AML-193 (cell line): Measurements from ENCODE around the gene CHMP6.
A peak's percentile ranks its signal among the peaks of the same experiment; 100 is the strongest.
"Not testable (repeated sequence)": the region's sequence is repeated elsewhere in the genome, so short reads cannot be mapped to it uniquely, and the experiment has no call there.

ENCODE experiments used
- DNase-seq, 2 experiments: peaks; one replicate each; lab custom pipeline; 2025; lab: John Stamatoyannopoulos, UW

CHMP6 gene

DNA sequence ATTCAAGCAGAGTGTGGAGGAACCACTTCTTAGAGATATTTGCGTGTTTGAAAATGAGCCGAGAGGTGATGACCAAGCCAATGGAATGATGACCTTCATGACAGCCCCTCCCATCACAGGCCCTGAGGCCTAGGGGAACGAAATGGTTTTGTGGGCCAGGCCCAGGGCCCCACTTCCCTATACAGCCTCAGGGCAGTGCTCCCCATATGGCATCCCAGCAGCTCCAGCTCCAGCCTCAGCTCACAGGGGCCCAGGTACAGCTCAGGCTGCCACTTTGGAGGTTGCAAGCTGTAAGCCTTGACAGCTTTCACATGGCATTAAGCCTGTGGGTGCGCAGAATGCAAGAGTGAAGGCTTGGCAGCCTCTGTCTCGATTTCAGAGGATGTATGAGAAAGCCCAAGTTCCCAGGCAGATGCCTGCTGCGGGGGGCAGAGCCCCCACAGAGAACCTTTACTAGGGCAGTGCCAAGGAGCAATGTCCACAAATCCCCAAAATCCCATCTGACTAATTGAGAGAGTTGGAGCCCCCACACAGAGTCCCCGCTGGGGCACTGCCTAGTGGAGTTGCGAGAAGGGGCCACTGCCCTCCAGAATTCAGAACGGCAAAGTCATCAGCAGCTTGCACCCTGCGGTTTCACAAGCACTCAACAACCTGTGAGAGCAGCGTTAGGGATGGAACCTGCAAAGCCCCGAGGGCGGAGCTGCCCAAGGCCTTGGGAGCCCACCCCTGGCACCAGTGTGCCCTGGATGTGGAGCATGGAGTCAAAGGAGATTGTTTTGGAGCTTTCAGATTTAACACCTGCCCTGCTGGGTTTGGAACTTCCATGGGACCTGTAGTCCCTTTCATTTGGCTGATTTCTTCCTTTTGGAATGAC lies 21.2 kb downstream of the CHMP6 start:
- no peak for DNase-seq

DNA sequence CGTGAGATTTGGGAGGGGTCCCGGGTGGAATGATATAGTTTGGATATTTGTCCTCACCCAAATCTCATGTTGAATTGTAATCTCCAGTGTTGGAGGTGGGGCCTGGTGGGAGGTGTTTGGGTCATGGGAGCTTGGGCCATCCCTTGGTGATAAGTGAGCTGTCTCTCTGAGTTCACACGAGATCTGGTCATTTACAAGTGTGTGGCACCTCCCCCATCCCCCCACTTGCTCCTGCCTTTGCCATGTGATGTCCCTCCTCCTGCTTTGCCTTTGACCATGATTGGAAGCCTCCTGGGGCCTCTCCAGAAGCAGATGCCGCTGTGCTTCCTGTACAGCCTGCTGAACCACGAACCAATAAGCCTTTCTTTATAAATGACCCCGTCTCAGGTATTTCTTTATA lies 22.0 kb downstream of the CHMP6 start:
- DNase-seq = no peak

DNA sequence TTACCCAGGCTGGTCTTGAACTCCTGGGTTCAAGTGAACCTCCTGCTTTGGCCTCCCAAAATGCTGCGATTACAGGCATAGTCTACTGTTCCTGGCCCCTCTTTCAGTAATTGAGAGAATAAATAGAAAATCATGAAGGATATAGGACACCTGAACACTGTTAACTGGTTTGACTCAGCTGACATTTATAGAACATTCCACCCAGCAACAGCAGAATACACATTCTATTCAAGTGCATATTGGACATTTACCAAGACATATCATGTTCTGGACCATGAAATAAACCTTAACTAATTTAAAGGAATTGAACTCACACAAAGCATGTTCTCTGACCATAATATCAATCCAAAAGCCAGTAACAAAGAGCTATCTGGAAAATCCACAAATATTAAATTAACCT lies 23.5 kb downstream of the CHMP6 start:
- no peak for DNase-seq

DNA sequence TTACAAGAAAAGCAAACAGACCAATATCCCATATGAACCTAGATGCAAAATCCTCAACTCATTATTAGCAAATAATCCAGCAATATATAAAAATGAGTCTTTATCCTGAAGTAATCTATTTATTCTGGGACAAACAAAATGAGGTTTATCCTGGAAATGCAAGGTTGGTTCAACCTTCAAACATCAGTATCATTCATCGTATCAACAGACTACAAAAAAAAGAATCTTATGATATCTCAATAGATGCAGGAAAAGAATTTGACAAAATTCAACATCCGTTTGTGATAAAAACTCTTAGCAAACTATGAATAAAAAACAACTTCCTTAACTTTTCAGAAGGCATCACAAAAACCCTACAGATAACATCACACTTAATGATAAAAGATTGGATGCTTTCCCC lies 24.9 kb downstream of the CHMP6 start:
- no peak for DNase-seq

DNA sequence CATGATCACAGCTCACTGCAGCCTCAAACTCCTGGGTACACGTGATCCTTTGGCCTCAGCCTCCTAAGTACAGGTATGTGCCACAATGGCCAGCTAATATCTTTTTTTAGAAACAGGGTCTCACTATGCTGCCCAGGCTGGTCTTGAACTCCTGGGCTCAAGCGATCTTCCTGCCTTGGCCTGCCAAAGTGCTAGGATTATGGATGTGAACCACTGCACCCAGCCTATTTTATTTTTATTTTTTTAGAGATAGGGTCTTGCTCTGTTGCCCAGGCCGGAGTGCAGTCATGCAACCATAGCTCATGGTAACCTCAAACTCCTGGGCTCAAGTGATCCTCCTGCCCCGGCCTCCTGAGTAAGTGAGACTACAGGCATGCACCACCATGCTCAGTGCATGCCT lies 25.7 kb downstream of the CHMP6 start:
- DNase-seq = not testable (repeated sequence)

DNA sequence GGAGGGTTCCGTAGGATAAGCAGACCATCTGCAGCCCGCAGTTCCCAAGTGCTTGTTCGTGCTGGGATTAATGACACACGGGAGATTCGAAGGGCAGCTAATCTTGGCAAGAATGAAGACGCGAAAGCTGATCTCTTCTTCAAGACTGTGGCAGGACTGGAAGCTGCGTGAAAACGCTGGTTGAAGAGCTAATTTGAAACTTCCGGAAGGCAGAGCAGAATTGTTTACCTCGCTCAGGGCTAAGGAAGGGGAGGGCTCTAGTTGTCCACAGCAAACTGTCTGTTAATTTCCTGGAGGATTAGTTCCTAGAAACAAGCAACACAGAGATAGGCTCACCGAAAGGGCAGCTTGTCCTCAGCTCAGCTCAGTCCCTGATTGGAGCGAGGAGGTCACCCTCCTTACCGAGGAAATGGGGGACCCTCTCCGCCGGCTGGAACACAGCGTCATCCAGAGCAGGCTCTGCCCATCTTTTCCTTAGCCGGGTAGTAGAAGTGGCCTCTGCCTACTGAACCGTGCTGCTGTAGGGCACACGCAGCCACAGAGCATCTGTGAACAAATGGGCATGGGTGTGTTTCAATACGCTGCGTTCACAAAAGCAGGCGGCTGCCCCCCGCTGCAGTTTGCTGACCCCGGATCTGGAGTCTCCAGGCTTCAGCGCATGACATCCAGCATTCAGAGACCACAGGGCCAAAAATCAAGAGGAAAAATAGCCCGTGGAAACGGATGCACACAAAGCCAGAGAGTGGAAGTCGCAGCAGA lies 26.6 kb downstream of the CHMP6 start:
- peak; percentile 87 to 90 for DNase-seq

DNA sequence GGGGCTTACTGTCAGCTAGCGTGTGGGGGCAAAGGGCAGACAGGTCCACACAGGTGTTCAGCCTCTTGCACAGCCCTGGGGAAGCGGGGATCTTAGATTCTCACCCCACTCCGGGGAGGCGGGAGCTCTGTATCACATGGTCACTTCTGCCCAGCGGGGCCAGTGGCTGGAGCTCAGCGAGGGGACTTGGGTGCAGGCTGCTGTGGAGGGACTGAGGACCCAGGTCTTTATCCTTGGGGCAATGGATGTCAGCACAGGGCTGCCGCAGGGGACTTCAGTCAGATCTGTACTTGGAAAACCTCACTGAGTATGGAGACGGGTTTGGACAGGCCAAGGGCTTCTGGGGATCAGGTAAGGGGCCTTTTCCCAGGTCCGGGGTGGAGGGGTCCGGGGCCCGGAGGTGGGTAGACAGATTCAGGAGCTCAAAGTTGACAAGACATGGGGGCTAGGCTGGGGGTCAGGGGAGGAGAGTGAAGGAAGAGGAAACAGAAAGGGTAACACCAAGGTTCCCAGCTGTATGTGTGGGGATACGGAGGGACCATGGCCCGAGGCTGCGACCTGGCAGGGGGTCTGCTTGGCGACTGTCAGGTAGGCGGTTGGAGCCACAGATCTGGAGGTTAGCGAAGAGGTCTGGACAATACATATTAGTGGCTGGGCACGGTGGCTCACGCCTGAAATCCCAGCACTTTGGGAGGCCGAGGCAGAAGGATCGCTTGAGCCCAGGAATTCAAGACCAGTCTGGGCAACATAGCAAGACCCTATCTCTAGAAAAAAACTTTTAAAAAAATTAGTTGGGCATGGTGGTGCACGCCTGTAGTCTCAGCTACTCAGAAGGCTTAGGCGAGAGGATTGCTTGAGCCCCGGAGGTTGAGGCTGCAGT lies 28.2 kb downstream of the CHMP6 start:
- no peak for DNase-seq

DNA sequence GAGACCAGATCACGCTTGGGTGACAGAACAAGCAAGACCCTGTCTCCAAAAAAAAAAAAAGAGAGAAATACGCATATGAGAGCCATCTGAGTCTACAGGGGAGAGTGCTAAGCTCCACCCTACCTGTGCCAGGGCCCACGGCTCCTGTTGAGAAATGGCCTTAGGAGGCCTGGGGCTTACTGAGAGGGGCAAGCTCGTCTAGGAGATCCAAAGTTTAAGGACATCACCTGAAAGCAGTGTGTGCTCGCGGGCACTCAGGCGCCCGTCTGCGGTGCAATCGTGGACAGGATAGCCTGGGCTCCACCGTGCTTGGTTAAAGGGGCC lies 28.8 kb downstream of the CHMP6 start:
- no peak for DNase-seq

DNA sequence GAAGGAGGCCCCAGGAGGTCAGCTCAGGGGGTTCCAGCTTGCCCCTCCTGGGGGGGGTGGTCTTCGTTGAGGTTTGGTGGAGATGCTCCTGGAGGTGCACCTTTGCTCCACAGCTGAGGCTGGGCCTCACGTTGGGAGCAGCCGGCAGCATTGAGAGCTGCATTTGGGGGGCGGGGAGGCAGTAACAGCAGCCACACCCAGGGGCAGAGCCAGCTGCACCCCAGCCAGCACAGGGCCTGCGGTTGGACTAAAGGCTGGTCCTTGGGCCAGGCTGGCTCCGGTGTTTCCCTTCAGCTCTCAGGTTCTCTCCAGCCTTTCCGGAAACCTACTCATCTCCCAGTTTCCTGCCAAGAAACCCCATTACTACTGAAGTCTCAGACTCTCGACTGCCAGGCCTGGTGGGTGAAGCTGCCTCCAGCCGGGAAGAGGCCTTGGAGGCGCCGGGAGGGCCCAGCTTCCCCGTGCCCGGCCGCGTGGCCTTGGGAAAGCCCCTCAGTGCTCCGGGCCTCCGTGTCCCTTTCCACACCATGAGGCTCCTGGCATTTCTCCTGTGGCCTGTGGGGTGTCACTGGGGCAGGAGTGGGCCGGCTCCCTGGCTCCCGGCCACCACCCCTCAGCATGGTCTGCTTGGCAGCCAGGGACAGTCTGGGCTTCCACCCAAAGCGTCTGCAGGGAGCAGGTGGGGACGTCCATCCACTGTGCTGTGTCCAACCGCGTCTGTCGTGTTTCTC lies 29.3 kb downstream of the CHMP6 start:
- no peak for DNase-seq

DNA sequence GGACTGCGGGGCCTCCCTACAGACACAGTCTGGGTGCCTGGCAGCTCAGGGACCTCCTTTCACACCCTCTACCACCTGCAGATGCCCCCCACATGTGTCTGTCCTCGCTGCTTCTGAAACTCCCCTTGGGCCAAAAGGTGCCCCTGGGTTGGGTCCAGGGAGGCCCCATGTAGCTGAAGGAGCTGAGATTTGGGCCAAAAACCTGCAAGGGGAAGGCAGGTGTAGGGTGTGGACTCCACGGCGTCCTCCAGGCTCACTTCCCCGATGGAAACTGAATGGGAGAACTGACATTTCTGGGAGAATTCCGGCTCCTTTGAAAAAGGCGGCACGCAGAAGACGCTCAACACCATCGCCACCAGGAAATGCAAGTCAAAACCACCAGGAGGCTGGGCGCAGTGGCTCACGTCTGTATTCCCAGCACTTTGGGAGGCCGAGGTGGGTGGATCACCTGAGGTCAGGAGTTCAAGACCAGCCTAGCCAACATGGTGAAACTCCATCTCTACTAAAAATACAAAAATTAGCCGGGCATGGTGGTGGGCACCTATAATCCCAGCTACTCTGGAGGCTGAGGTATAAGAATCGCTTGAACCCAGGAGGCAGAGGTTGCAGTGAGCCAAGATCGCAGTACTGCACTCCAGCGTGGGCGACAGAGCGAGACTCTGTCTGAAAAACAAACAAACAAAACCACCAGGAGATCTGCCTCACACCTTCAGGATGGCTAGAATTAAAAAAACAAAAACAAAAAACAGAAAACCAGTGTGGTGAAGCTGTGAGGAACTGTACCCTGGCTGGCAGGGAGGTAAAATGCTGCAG lies 30.1 kb downstream of the CHMP6 start:
- DNase-seq = no peak

DNA sequence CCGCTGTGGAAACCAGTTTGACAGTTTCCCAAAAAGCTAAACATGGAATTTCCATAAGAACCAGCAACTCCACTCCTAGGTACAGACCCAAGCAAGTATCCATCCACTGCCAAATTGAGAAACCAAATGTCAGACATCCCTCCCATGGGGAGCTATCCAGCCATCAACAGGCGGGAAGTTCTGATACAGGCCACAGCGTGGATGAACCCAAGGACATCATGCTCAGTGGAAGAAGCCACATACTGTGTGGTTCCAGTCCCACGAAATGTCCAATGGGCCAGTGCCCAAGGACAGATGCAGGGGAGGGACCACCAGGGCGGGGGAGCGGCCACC lies 30.7 kb downstream of the CHMP6 start:
- no peak for DNase-seq

DNA sequence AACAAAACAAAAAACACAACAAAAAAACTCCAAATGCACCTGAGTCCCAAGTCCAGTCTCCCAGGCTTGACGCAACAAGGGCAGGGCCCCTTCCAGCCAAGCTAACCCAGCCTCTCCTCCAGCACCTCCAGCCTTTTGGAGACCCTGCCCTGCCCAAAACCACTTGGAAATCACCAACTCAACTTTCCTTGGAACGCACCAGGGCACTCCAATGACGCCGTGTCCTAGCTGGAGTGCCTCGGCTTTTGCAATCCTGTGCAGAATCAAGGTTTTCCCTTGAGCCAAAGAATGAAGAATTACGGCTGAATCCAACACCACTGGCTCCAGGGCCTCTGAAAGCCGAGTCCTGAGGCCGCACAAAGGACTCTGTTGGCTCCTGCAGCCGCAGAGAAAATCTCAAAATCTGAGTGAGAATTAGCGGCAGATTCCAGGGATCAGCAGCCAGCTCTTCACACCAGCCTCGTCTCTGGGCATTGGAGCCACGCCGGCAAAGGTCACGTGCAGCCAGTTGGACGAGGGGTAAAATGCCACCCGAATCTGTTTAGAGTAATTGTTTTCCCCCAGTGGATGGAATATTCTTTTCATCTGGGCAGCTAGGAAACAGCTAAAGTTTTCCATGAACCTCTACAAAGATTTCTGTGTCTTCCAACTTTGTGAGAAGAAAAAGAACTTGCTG lies 33.6 kb downstream of the CHMP6 start:
- no peak for DNase-seq

DNA sequence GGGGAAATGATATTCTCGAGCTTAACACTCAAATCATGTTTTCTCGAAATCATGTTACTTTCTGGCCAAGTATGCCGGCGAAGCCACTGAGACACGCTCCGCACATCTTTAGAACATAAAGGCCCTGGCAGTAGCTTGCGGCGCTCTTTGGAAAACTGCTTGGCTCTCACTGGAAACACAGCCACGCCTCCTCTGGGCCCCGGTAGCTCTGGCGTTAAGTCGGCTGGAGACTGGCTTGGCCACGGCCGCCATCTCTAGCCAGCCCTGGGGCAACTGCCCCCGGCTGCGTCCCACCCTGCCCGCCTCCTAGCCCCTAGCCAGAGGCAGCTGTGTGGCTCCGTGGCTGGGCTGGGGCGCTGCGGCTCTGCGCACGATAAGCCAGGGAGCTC lies 34.1 kb downstream of the CHMP6 start:
- no peak for DNase-seq

DNA sequence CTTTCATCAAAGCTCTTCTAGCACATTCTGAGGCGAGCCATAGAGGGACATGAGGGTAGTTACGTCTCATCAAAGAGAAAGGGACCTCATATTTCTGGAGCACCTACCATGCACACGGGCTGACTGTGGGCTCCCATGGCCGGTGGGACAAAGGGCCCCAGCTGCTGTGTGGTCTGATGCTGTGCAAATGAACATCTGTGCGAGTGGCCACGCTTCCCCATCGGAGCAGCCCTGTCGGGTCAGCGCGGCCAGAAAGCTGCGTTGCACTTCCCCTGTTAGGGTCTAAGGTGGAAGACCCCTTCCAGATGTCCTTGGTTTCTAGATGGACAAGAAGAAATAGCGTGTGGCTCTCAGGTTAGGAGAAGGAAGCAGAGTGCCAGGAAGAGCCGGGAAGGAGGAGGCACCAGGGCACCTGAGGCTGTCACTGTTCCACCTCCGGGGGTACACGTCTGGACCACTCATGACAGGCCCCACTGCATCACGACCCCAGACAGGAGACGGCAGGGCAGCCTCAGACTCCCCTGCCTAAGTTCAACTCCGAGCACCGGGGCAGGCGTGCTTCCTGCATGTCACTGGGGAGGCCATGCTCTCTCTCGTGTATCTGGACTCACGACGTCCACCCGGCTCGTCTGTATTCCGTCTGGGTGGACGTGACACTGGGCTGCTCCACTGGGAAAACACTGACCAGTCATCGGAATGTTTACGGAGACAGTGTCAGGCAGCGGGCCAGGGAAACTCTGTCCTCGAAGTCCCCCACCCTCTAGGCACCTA lies 34.8 kb downstream of the CHMP6 start:
- no peak for DNase-seq

DNA sequence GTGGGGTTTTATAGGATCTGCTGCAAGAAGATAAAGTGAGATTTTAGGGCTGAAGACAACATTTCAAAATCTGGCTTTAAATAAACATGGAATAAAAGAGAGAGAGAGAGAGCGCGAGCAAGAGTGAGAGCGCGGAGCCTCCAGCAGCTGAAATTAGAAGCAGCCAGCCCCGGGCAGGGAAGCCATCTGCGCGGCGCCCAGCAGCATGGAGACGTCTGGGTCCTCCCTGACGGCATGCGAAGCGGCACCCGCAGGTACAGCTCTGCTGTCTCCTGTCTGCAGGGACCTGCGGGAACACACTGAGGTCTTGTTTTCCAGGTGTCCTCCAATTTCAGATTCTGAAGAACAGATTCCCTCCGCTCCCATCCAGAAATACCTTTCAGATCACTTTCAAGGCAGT lies 35.4 kb downstream of the CHMP6 start:
- no peak for DNase-seq

DNA sequence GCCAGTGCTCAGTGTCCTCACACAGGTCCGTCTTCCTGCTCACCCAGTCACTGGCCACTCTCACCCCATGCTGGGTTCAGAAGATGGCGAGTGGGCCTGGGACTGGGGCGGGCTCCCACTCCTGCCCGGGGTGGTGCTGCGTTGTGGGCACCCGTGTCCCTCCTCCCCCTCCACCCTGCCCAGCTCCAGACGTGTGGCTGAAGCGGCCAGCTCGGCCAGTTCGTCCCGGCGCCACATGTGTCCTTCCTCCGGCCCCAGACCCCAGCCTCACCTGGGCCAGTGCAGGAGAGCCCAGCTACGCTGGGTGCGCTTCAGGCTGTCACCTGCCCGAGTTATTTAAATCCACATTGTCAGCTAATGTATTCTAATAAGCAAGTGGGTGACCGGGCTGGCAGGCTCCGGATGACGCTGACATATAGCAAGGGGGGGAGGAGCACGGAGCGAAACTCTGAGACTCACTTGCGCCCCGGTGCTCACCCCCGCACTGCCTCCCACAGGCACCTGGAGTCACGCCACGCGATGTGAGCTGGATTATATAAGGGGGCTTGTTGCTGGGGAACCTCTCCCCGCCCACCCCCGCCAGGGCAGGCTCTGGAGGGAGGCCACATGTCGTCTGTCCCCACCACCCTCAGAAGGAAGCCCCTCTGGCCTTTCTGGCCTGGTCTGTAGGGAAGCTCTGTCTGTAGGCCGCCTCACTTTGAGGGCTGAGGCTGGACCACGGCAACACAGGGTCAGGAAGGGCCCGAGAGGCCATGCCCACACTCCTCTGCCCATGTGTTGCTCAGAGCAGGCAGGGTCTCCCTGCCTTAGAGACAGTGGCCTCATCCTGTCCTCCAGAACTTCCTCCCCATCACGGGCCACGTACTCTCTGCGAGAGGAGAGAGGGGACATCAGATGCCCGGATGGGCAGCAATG lies 36.2 kb downstream of the CHMP6 start:
- DNase-seq = no peak

DNA sequence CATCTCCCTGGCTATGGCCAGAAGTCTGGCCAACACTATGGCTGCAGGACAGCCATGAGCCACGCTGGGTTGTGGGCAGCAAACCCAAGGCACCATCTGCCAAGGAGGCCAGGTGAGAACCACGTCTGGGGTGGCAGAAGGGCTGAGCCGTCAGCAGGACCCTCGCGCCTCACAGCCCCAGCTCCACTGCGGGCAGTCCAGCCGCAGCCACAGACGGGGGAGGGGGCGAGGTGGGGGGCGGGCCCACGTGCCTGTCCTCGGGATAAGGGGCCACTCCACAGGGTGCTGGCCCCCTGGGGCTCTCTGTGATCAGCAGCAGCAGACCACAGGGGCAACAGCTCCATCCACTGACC lies 36.8 kb downstream of the CHMP6 start:
- no peak for DNase-seq

DNA sequence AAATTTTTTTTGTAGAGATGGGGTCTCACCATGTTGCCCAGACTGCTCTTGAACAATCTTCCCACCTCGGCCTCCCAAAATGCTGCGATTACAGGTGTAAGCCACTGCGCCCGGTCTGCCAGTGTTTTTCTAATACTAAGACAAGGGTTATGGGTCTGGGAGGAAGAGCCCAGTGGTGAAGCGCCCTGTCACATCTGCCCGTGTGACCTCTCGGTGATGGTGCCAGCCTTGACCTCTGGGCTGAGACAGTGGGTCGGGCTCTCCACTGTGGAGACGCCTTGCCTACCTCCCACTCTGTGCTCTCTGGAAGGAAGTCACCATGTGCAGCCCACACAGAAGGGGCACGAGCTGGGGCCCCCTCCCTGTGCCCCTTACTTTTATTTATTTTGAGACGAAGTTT lies 38.2 kb downstream of the CHMP6 start:
- DNase-seq = no peak

DNA sequence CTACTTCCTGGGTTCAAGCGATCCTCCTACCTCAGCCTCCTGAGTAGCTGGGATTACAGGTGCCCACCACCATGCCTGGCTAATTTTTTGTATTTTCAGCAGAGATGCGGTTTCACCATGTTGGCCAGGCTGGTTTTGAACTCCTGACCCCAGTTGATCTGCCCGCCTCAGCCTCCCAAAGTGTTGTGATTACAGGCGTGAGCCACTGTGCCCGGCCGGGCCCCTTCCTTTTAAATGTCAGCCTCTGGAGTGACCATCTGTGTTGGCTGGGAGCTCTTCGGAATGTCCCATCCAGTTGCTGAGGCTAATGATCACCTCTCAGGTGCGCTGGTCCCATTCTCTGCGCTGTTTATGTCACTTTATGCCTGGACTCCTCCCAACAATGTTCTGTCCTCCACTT lies 38.7 kb downstream of the CHMP6 start:
- not testable (repeated sequence) for DNase-seq
